HepG2 (cell line): Measurements from ENCODE around the gene YLPM1. TPM values are rescaled to one million over a fixed set of nuclear protein-coding genes. Genes with fewer than 3 reads are reported as not detected.

Source experiments
- PHF5A ChIP-seq: IDR thresholded peaks from one replicate; pipeline ENCODE4 v1.6.1; 2018; ENCODE audit warnings: low read depth, missing genetic modification reagents; ENCODE audit not compliant: unreplicated experiment
- REL ChIP-seq: sonication (generic); formaldehyde crosslinking; conservative IDR thresholded peaks from 2 replicates; pipeline ENCODE4 v1.8.0; 2022; ENCODE audit warnings: mild to moderate bottlenecking, missing genetic modification reagents, moderate library complexity
- SOX6 ChIP-seq, 2 experiments: fragments of 450-650 bp in 1 of 2; sonication (generic) in 1 of 2; formaldehyde crosslinking in 1 of 2; IDR thresholded peaks; 2 replicates each; pipeline versions ENCODE4 v1.4.0 to v1.6.1; 2017 to 2020; ENCODE audit warnings: antibody characterized with exemption in 1 of 2, mild to moderate bottlenecking in 1 of 2, missing genetic modification reagents in 1 of 2
- ZBTB7B ChIP-seq: sonication (generic); formaldehyde crosslinking; IDR thresholded peaks from 2 replicates; pipeline ENCODE4 v1.4.0; 2020; ENCODE audit warnings: missing genetic modification reagents
- ZNF281 ChIP-seq: sonication (generic); formaldehyde crosslinking; IDR thresholded peaks from 2 replicates; pipeline ENCODE4 v1.4.0; 2020; ENCODE audit warnings: missing genetic modification reagents, borderline replicate concordance
- ZNF607 ChIP-seq: sonication (generic); formaldehyde crosslinking; IDR thresholded peaks from 2 replicates; pipeline ENCODE4 v1.5.1; 2020; ENCODE audit warnings: missing genetic modification reagents, mild to moderate bottlenecking, borderline replicate concordance
- ZNF878 ChIP-seq: sonication (generic); formaldehyde crosslinking; IDR thresholded peaks from 2 replicates; pipeline ENCODE4 v1.8.1; 2023; ENCODE audit warnings: mild to moderate bottlenecking, missing genetic modification reagents, moderate library complexity
- polyA plus RNA-seq, 8 experiments: library from polyadenylated mRNA; depleted of rRNA in 3 of 8; stranded (reverse) in 7 of 8; unstranded in 1 of 8; fragments of >200 nt; fragmentation: Illumina TruSeq in 4 of 8; extraction: Trizol in 4 of 8; gene quantifications; 2 replicates each; pipeline versions ENCODE4 v1.2.1 to v1.2.3, GENCODE V29; 2011 to 2016; ENCODE audit warnings: low read depth in 4 of 8, missing spikeins in 1 of 8, mixed read lengths in 1 of 8; ENCODE audit not compliant: insufficient read depth in 1 of 8
- total RNA-seq, 5 experiments: library from RNA; depleted of rRNA; stranded (reverse); fragments of >200 nt; fragmentation: Illumina TruSeq; extraction: Trizol; gene quantifications; 2 replicates each; pipeline ENCODE4 v1.2.3, GENCODE V29; 2016; ENCODE audit warnings: low read depth in 1 of 5
- TF ChIP-seq, protein P1 (sequence below): sonication (generic); formaldehyde crosslinking; IDR thresholded peaks from 2 replicates; pipeline ENCODE4 v1.4.0; 2020; ENCODE audit warnings: missing genetic modification reagents, borderline replicate concordance

Gene YLPM1
- total and polyA plus RNA-seq, 2 of the 13 experiments (the other 11 are each of a cell fraction or from before 2014, with no cell fraction given), result 6.7 to 21.9 TPM

GRCh38 chr14:74792249-74793039 is 29.3 kb downstream of the YLPM1 start (continued):
- TF ChIP-seq, protein P1, sequence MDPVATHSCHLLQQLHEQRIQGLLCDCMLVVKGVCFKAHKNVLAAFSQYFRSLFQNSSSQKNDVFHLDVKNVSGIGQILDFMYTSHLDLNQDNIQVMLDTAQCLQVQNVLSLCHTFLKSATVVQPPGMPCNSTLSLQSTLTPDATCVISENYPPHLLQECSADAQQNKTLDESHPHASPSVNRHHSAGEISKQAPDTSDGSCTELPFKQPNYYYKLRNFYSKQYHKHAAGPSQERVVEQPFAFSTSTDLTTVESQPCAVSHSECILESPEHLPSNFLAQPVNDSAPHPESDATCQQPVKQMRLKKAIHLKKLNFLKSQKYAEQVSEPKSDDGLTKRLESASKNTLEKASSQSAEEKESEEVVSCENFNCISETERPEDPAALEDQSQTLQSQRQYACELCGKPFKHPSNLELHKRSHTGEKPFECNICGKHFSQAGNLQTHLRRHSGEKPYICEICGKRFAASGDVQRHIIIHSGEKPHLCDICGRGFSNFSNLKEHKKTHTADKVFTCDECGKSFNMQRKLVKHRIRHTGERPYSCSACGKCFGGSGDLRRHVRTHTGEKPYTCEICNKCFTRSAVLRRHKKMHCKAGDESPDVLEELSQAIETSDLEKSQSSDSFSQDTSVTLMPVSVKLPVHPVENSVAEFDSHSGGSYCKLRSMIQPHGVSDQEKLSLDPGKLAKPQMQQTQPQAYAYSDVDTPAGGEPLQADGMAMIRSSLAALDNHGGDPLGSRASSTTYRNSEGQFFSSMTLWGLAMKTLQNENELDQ (CRISPR knock-in tag), result no peak
- no peak for TF ChIP-seq SOX6 (IDR thresholded peaks at IDR 0.05)
- TF ChIP-seq SOX6 (CRISPR knock-in tag; IDR thresholded peaks at IDR 0.05), result no peak
- TF ChIP-seq ZNF607, result no peak
- TF ChIP-seq ZNF281 (CRISPR knock-in tag), result no peak
- no peak for TF ChIP-seq PHF5A (CRISPR knock-in tag)
- no peak for TF ChIP-seq ZBTB7B (CRISPR knock-in tag)
- TF ChIP-seq ZNF878 (CRISPR knock-in tag), result no peak
- TF ChIP-seq REL (CRISPR knock-in tag), result no peak
